GM12878 (cell line): ENCODE measurements around the gene ARL6IP1. TPM values are rescaled to one million over a fixed set of nuclear protein-coding genes. Genes with fewer than 3 reads are reported as not detected.

Source experiments
- ATAC-seq: fragments of 200-7000 bp; cut with Tn5 transposase; 3 replicates; pipeline ENCODE4 v1.9.1; 2020; ENCODE audit warnings: mild to moderate bottlenecking, moderate library complexity
- BruUV-seq: library from RNA; stranded (reverse); fragments of 400-500 nt; replicated peaks from 2 replicates; lab custom pipeline; 2021; lab: Mats Ljungman, UMichigan
- CTCF ChIA-PET: fragments of 300-600 bp; sonication (Branson Sonifier 250); formaldehyde crosslinking; extraction: SDS; loops from one replicate; lab custom pipeline; 2021; ENCODE audit warnings: inconsistent platforms; lab: Yijun Ruan, JAX
- POLR2A ChIA-PET: fragments of 350-600 bp; formaldehyde crosslinking; extraction: SDS; loops from one replicate; lab custom pipeline; 2021; ENCODE audit warnings: inconsistent platforms; lab: Charles Lee
- RAD21 ChIA-PET: fragments of 300-600 bp; sonication (Branson Sonifier 250); formaldehyde crosslinking; loops from one replicate; lab custom pipeline; 2023; ENCODE audit warnings: antibody characterized with exemption; ENCODE audit not compliant: unreplicated experiment; lab: Charles Lee
- SMC1A ChIA-PET: fragments of 300-600 bp; sonication (Branson Sonifier 250); formaldehyde crosslinking; loops from one replicate; lab custom pipeline; 2023; ENCODE audit not compliant: unreplicated experiment, uncharacterized antibody; lab: Charles Lee
- DNase-seq: peaks from one replicate; pipeline ENCODE4 v3.0.0-alpha.2; 2011; ENCODE audit warnings: low read depth, low spot score
- FAIRE-seq: peaks from 3 replicates; lab custom pipeline; 2011; peaks lifted over from hg19 to GRCh38; lab: Jason Lieb, UNC
- H2AFZ ChIP-seq: 2 replicates; pipeline ENCODE4 v1.6.0; 2011; ENCODE audit warnings: low read depth, low read length, control low read depth; ENCODE audit not compliant: control insufficient read depth
- H3K27ac ChIP-seq: 2 replicates; pipeline ENCODE4 v1.5.1; 2011; ENCODE audit warnings: control low read depth; ENCODE audit not compliant: control insufficient read depth, insufficient read depth
- H3K27me3 ChIP-seq, 2 experiments: replicated peaks in 1 of 2; 2 replicates each; pipeline versions ENCODE4 v1.6.0 to v1.6.1; 2011; ENCODE audit warnings: low read length in 1 of 2; ENCODE audit not compliant: control insufficient read depth in 2 of 2, insufficient read depth in 2 of 2
- H3K36me3 ChIP-seq, 2 experiments: 2 replicates each; pipeline ENCODE4 v1.5.1; 2011; ENCODE audit warnings: low read length in 1 of 2; ENCODE audit not compliant: control insufficient read depth in 2 of 2, insufficient read depth in 2 of 2
- H3K4me1 ChIP-seq: 2 replicates; pipeline ENCODE4 v1.6.1; 2011; ENCODE audit warnings: mild to moderate bottlenecking, low read length, moderate library complexity, mixed read lengths; ENCODE audit not compliant: control insufficient read depth, insufficient read depth
- H3K4me2 ChIP-seq: 2 replicates; pipeline ENCODE4 v1.6.0; 2011; ENCODE audit warnings: control low read depth; ENCODE audit not compliant: control insufficient read depth, insufficient read depth
- H3K4me3 ChIP-seq: fragments of 200-600 bp; sonication (generic); 2 replicates; pipeline ENCODE4 v1.5.1; 2016
- H3K79me2 ChIP-seq: 2 replicates; pipeline ENCODE4 v1.6.0; 2011; ENCODE audit warnings: low read length; ENCODE audit not compliant: control insufficient read depth, insufficient read depth
- H3K9ac ChIP-seq: 2 replicates; pipeline ENCODE4 v1.8.0; 2011; ENCODE audit warnings: low read length, control low read depth, mixed read lengths; ENCODE audit not compliant: control insufficient read depth, insufficient read depth
- H3K9me3 ChIP-seq: replicated peaks from 3 replicates; pipeline ENCODE4 v1.5.1; 2011; ENCODE audit warnings: mild to moderate bottlenecking, low read length; ENCODE audit not compliant: control insufficient read depth, insufficient read depth
- H4K20me1 ChIP-seq: 2 replicates; pipeline ENCODE4 v1.6.0; 2011; ENCODE audit not compliant: control insufficient read depth, insufficient read depth
- E2F4 ChIP-seq: IDR thresholded peaks from 2 replicates; pipeline ENCODE4 v1.6.1; 2012; ENCODE audit warnings: low read depth, low read length, improper control_type of control experiment
- HCFC1 ChIP-seq: fragments of 150-350 bp; IDR thresholded peaks from 2 replicates; pipeline ENCODE4 v1.6.1; 2014; ENCODE audit warnings: low read length
- IKZF1 ChIP-seq: fragments of 450-650 bp; conservative IDR thresholded peaks from 2 replicates; pipeline ENCODE4 v1.6.1; 2017; ENCODE audit warnings: antibody characterized with exemption, mild to moderate bottlenecking
- PAX5 ChIP-seq: IDR thresholded peaks from 2 replicates; pipeline ENCODE4 v1.6.1; 2011; ENCODE audit warnings: low read depth, low read length, borderline replicate concordance
- RFX5 ChIP-seq: IDR thresholded peaks from 2 replicates; pipeline ENCODE4 v1.6.1; 2011; ENCODE audit warnings: low read depth, low read length, improper control_type of control experiment
- ZBTB33 ChIP-seq: fragments of 450-650 bp; IDR thresholded peaks from 2 replicates; pipeline ENCODE4 v1.6.1; 2017; ENCODE audit warnings: mild to moderate bottlenecking
- ZNF274 ChIP-seq: IDR thresholded peaks from one replicate; pipeline ENCODE4 v1.8.0; 2011; ENCODE audit not compliant: insufficient read length, insufficient read depth
- WGBS: methylation state at CpG from one replicate; pipeline ENCODE4 v1.1.6; 2016; ENCODE audit warnings: low lambda C conversion rate; ENCODE audit not compliant: insufficient replicate concordance, insufficient coverage; ENCODE audit errors: missing lambda C conversion rate; 5-methylcytosine and 5-hydroxymethylcytosine counted together
- in situ Hi-C: fragments of 300-500 bp; cut with MboI; formaldehyde crosslinking; loops from 9 replicates; pipeline ENCODE4 v1.14.3; 2018; ENCODE audit warnings: mixed read lengths
- intact Hi-C: fragments of 100-400 bp; cut with micrococcal nuclease; formaldehyde crosslinking; loops from one replicate; pipeline ENCODE4 v1.14.2; 2022; ENCODE audit not compliant: unreplicated experiment
- polyA plus RNA-seq, 11 experiments: library from polyadenylated mRNA; depleted of rRNA in 4 of 11; unstranded in 6 of 11; stranded (reverse) in 5 of 11; fragments of >200 nt; fragmentation: Nextera tagmentation in 4 of 11; fragmentation: Illumina TruSeq in 1 of 11; extraction: Ambion mirVana in 4 of 11; extraction: Trizol in 1 of 11; gene quantifications; 1 replicate in 1 of 11; 2 replicates in 10 of 11; pipeline versions ENCODE4 v1.2.1 to v1.2.3, GENCODE V29; 2011 to 2016; ENCODE audit warnings: inconsistent platforms in 2 of 11, missing spikeins in 2 of 11, low read depth in 1 of 11
- total RNA-seq, 4 experiments: library from RNA; depleted of rRNA in 3 of 4; stranded (reverse); fragments of >200 nt in 3 of 4; fragmentation: Illumina TruSeq in 1 of 4; extraction: Trizol in 1 of 4; gene quantifications; 2 replicates each; pipeline versions ENCODE4 v1.2.1 to v1.2.3, GENCODE V29; 2013 to 2021

ARL6IP1 gene
- total and polyA plus RNA-seq, 10 of the 15 experiments (the other 5 are each of a cell fraction or from before 2014, with no cell fraction given), result 99.3 to 334 (median 197) TPM

- POLR2A ChIA-PET, result interaction anchor here (1.0 to 1.2 kb wide), 2 partner anchors 12 to 17 kb away, joined by 4 to 5 read pairs; no protein-coding TSS in a partner anchor
- Histone ChIP-seq H3K4me3 (no peak overlapping the region), H4K20me1 (no peaks in the 10 kb centered on the region), H3K79me2 (no peaks in the 10 kb centered on the region), H2AFZ (no peak overlapping the region), H3K4me2 (no peak overlapping the region), H3K4me1 (no peaks in the 10 kb centered on the region), H3K27ac (no peak overlapping the region), H3K9ac (no peak overlapping the region), H3K9me3 (no peaks in the 10 kb centered on the region), H3K27me3 (no peaks in the 10 kb centered on the region), H3K36me3 (peaks cover 5 to 28% of the 10 kb centered on the region in 2 experiments)
- in situ Hi-C loops (no loop called here), intact Hi-C loops (loop anchor here (10.0 kb wide), 1 partner anchor 69 kb away; no protein-coding TSS in a partner anchor)
- ATAC-seq (no peak), DNase-seq (no peak), FAIRE-seq (no peak)
- no TSS peak for BruUV-seq
- CTCF ChIA-PET, result interaction anchor here (0.6 to 4.8 kb wide), 6 partner anchors 11 to 119 kb away, joined by 3 to 29 read pairs (median 4); partner anchors contain the start of gene ARL6IP1
- RAD21 ChIA-PET, result interaction anchor here (0.6 to 1.9 kb wide), 2 partner anchors 15 to 155 kb away, joined by 5 read pairs; partner anchors contain the start of gene ARL6IP1
- SMC1A ChIA-PET, result interaction anchor here (0.6 to 2.5 kb wide), 6 partner anchors 8 to 82 kb away, joined by 3 to 12 read pairs (median 4); partner anchors contain the start of gene ARL6IP1
- TF ChIP-seq ZBTB33 (no peak), IKZF1 (no peak), ZNF274 (no peak), RFX5 (no peak), HCFC1 (no peak), PAX5 (no peak), E2F4 (no peak)
- 80% methylated on average over 3 of the region's 3 CpGs for WGBS
Observed at GRCh38 chr16:18816286-18816685, 14.9 kb upstream of the ARL6IP1 start.
